K562 (cell line): Measurements from ENCODE around the gene ZNF689. TPM values are rescaled to one million over a fixed set of nuclear protein-coding genes. Genes with fewer than 3 reads are reported as not detected.

Source experiments
- CBFA2T2 ChIP-seq: fragments of 450-650 bp; conservative IDR thresholded peaks from 2 replicates; pipeline ENCODE4 v1.6.1; 2017; ENCODE audit warnings: mild to moderate bottlenecking
- CBX3 ChIP-seq, 2 experiments: IDR thresholded peaks; 1 replicate in 1 of 2; 2 replicates in 1 of 2; pipeline ENCODE4 v1.6.1; 2012; ENCODE audit warnings: inconsistent platforms in 2 of 2, low read length in 2 of 2, borderline replicate concordance in 1 of 2, control low read depth in 1 of 2
- CTCF ChIP-seq, 3 experiments: IDR thresholded peaks in 2 of 3; conservative IDR thresholded peaks in 1 of 3; 2 replicates each; pipeline ENCODE4 v1.5.1; 2011 to 2012; ENCODE audit warnings: low read length in 3 of 3, mild to moderate bottlenecking in 3 of 3, control low read depth in 2 of 3, improper control_type of control experiment in 1 of 3, inconsistent platforms in 1 of 3, low read depth in 1 of 3, mixed read lengths in 1 of 3, moderate library complexity in 1 of 3; ENCODE audit not compliant: insufficient read depth in 2 of 3
- EP400 ChIP-seq: fragments of 450-650 bp; IDR thresholded peaks from 2 replicates; pipeline ENCODE4 v1.6.1; 2017; ENCODE audit warnings: antibody characterized with exemption, mild to moderate bottlenecking, moderate library complexity
- ESRRA ChIP-seq: fragments of 450-650 bp; IDR thresholded peaks from 2 replicates; pipeline ENCODE4 v1.6.1; 2014; ENCODE audit warnings: low read depth, mild to moderate bottlenecking, moderate library complexity, borderline replicate concordance
- FOS ChIP-seq: IDR thresholded peaks from 3 replicates; pipeline ENCODE4 v1.6.1; 2011; ENCODE audit not compliant: insufficient read length; ENCODE audit errors: extremely low read depth
- KDM4B ChIP-seq, 2 experiments: fragments of 450-650 bp in 1 of 2; sonication (generic) in 1 of 2; IDR thresholded peaks; 2 replicates each; pipeline ENCODE4 v1.6.1; 2016 to 2017; ENCODE audit warnings: borderline replicate concordance in 2 of 2, antibody characterized with exemption in 1 of 2, low read depth in 1 of 2, mild to moderate bottlenecking in 1 of 2
- KLF16 ChIP-seq: IDR thresholded peaks from 2 replicates; pipeline ENCODE4 v1.6.1; 2016; ENCODE audit warnings: antibody characterized with exemption
- MAFF ChIP-seq: IDR thresholded peaks from 2 replicates; pipeline ENCODE4 v1.6.1; 2012; ENCODE audit warnings: low read length, improper control_type of control experiment
- NONO ChIP-seq, 2 experiments: fragments of 200-400 bp in 1 of 2; fragments of 450-650 bp in 1 of 2; formaldehyde crosslinking in 1 of 2; IDR thresholded peaks; 2 replicates each; pipeline ENCODE4 v1.6.1; 2017; ENCODE audit warnings: low read depth in 2 of 2, mild to moderate bottlenecking in 2 of 2, moderate library complexity in 2 of 2, low read length in 1 of 2
- PHF8 ChIP-seq: fragments of 200-600 bp; sonication (generic); IDR thresholded peaks from 2 replicates; pipeline ENCODE4 v1.6.1; 2012; ENCODE audit warnings: mixed run types, mild to moderate bottlenecking, inconsistent platforms, low read length, moderate library complexity, borderline replicate concordance
- POLR2A ChIP-seq: fragments of 450-650 bp; conservative IDR thresholded peaks from 2 replicates; pipeline ENCODE4 v1.6.1; 2016
- POLR2AphosphoS5 ChIP-seq: IDR thresholded peaks from 2 replicates; pipeline ENCODE4 v1.6.1; 2011; ENCODE audit warnings: mild to moderate bottlenecking, low read depth, low read length, moderate library complexity; ENCODE audit not compliant: control insufficient read depth, insufficient read depth
- SAFB2 ChIP-seq: fragments of 200-400 bp; formaldehyde crosslinking; IDR thresholded peaks from 2 replicates; pipeline ENCODE4 v1.6.1; 2018; ENCODE audit warnings: borderline replicate concordance, low read length, low read depth, moderate library complexity; ENCODE audit not compliant: severe bottlenecking
- SETDB1 ChIP-seq: IDR thresholded peaks from one replicate; pipeline ENCODE4 v1.6.1; 2012; ENCODE audit warnings: low read length, control low read depth, inconsistent platforms
- SMAD1 ChIP-seq: fragments of 150-350 bp; IDR thresholded peaks from 2 replicates; pipeline ENCODE4 v1.6.1; 2014; ENCODE audit warnings: low read length, low read depth; ENCODE audit not compliant: partially characterized antibody
- SMARCA4 ChIP-seq: fragments of 450-650 bp; IDR thresholded peaks from 2 replicates; pipeline ENCODE4 v1.6.1; 2016
- SMARCC2 ChIP-seq: fragments of 450-650 bp; IDR thresholded peaks from 2 replicates; pipeline ENCODE4 v1.6.1; 2017; ENCODE audit warnings: antibody characterized with exemption, moderate library complexity, mild to moderate bottlenecking, low read depth
- TEAD1 ChIP-seq, 2 experiments: fragments of 450-650 bp in 1 of 2; sonication (generic) in 1 of 2; formaldehyde crosslinking; IDR thresholded peaks; 2 replicates each; pipeline versions ENCODE4 v1.4.0 to v1.8.0; 2020 to 2022; ENCODE audit warnings: mild to moderate bottlenecking in 2 of 2, missing genetic modification reagents in 1 of 2
- THAP7 ChIP-seq: fragments of 250-450 bp; sonication (Bioruptor Pico); IDR thresholded peaks from 2 replicates; pipeline ENCODE4 v1.5.0; 2021
- ZBTB43 ChIP-seq: sonication (generic); formaldehyde crosslinking; IDR thresholded peaks from 2 replicates; pipeline ENCODE4 v1.8.0; 2023; ENCODE audit warnings: mild to moderate bottlenecking, missing genetic modification reagents
- ZKSCAN8 ChIP-seq: fragments of 200-800 bp; sonication (Bioruptor generic); IDR thresholded peaks from 2 replicates; pipeline ENCODE4 v1.6.1; 2016; ENCODE audit warnings: missing genetic modification characterization, missing compliant biosample characterization
- ZNF274 ChIP-seq: IDR thresholded peaks from 2 replicates; pipeline ENCODE4 v1.6.1; 2011; ENCODE audit warnings: low read depth, mild to moderate bottlenecking, low read length, moderate library complexity, borderline replicate concordance
- ZNF766 ChIP-seq: fragments of 200-800 bp; sonication (Bioruptor generic); conservative IDR thresholded peaks from 2 replicates; pipeline ENCODE4 v1.6.1; 2016; ENCODE audit warnings: missing genetic modification characterization, missing compliant biosample characterization
- polyA plus RNA-seq, 8 experiments: library from polyadenylated mRNA; depleted of rRNA in 4 of 8; stranded (reverse) in 5 of 8; unstranded in 3 of 8; fragments of >200 nt; fragmentation: Nextera tagmentation in 2 of 8; fragmentation: Illumina TruSeq in 1 of 8; extraction: Ambion mirVana in 2 of 8; extraction: Trizol in 1 of 8; gene quantifications; 2 replicates each; pipeline versions ENCODE4 v1.2.1 to v1.2.3, GENCODE V29; 2011 to 2014; ENCODE audit warnings: inconsistent platforms in 1 of 8, missing spikeins in 1 of 8
- total RNA-seq, 7 experiments: library from RNA; depleted of rRNA in 6 of 7; stranded (reverse); fragments of >200 nt in 6 of 7; fragmentation: Illumina TruSeq in 2 of 7; extraction: Trizol in 2 of 7; gene quantifications; 2 replicates each; pipeline versions ENCODE4 v1.2.1 to v1.2.3, GENCODE V29; 2011 to 2021; ENCODE audit warnings: low replicate concordance in 1 of 7

Gene ZNF689
- total and polyA plus RNA-seq, 9 of the 15 experiments (the other 6 are each of a cell fraction or from before 2014, with no cell fraction given): 5.4 to 15.4 (median 10.8) TPM

- no peak for TF ChIP-seq PHF8
- no peak for TF ChIP-seq SAFB2
- TF ChIP-seq FOS: no peak
- no peak for TF ChIP-seq KDM4B (IDR thresholded peaks at IDR 0.05; ENCODE audit: borderline replicate concordance in 2 of 2, low read depth in 1 of 2)
- no peak for TF ChIP-seq ZNF274
- TF ChIP-seq SMARCA4: peak; percentile 60; the same call in 1 of the 2 replicates
- no peak for TF ChIP-seq POLR2A
- no peak for TF ChIP-seq EP400
- 0 out of 4 replicates have a peak, but pooled peaks of 1 of the 2 experiments have one; percentile 40 for TF ChIP-seq TEAD1 (CRISPR knock-in tag; IDR thresholded peaks at IDR 0.05)
- no peak for TF ChIP-seq CTCF (IDR thresholded peaks at IDR 0.05 in 2 of 3, conservative IDR thresholded peaks at IDR 0.05 in 1 of 3; ENCODE audit: insufficient read depth in 2 of 3, low read depth in 1 of 3, low read length in 3 of 3)
- TF ChIP-seq KLF16: no peak
- no peak for TF ChIP-seq SMAD1
- no peak for TF ChIP-seq SETDB1
- no peak for TF ChIP-seq CBFA2T2
- TF ChIP-seq ZBTB43 (CRISPR knock-in tag): peak; percentile 80; the same call in 1 of the 2 replicates
- TF ChIP-seq ZNF766 (CRISPR knock-in tag): no peak
- TF ChIP-seq ESRRA: 0 out of 2 replicates have a peak, but pooled peaks have one; percentile 6
- no peak for TF ChIP-seq CBX3 (IDR thresholded peaks at IDR 0.05; ENCODE audit: borderline replicate concordance in 1 of 2, low read length in 2 of 2)
- TF ChIP-seq THAP7 (CRISPR knock-in tag): no peak
- no peak for TF ChIP-seq SMARCC2
- no peak for TF ChIP-seq MAFF
- TF ChIP-seq NONO (IDR thresholded peaks at IDR 0.05; ENCODE audit: low read depth in 2 of 2, low read length in 1 of 2): no peak
- TF ChIP-seq ZKSCAN8 (CRISPR knock-in tag): no peak
- TF ChIP-seq POLR2AphosphoS5: no peak
Observed at GRCh38 chr16:30558789-30559377, 51.3 kb downstream of the ZNF689 start (continued).
